Superior temporal gyrus (tissue), 1 donor: ENCODE measurements around the gene TMEM179B.

Experiments used
- DNase-seq: peaks from one replicate; pipeline ENCODE4 v3.0.0-alpha.2; 2016; ENCODE audit errors: extremely low spot score

Gene TMEM179B

GRCh38 chr11:62832336-62833234, 45.4 kb downstream of the TMEM179B start, which contains the start of gene TEX54:
Gene TEX54, minus strand, starts transcription at chr11:62832841.
- no peak for DNase-seq

DNA sequence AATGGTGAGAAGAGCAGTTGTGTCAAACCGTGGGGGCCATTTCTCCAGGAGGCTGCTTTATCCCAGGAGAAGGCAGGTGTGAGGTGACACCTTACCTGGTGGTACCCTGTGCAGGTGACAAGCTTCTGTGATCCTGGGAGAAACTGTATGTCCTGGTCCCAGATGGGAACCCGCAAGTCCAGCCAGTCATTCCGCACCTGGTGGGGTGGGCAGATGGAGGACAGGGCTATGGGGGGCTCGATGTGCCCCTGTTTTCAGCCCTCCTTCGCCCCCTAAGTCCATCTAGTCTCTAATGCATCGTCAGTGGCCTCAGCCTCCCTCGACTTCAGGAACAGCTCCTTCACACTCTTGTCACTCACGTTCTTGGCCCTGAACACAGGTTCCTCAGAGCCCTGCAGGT, 48.1 kb downstream of the TMEM179B start:
- no peak for DNase-seq

DNA sequence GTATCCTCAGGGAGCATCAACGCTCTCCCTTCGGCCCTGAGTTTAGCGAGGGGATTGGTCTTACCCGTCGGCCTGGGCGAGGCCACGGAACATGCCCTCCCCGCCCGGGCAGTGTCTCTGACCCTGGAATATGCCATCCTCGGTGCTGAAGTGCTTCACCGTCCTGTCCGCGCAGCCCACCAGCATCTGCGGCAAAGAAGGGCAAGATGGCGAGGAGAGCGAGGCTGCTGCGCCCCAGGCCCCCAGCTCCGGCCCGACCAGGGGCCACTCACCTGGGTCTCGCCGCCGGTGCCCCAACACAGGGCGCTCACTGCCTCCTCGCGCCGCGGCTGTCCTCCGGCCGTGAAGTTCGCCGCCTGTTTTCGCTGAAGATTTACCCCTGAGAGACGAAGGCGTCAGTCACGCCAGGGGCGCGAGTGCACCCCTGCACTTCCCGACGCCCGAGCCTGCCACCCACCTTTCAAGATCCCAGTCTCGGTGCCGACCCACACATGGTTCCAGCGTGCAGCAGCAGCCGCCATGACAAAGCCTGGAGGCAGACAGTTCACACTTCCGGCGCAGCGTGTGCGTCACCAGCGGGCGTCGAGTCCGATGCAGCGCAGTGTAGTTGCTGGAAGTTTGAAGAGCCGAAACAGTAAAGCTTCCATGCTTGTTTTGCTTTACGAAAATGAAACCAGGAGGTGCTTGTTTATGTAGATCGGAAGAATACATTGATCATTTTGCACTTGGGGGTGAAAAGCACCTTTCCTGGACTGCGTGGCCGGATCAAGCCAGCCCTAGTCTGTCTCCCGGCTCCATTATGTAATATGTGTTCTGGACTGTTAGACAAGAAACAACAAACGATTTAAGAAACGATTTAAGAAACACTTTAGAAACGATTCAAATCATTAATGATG, 52.1 kb downstream of the TMEM179B start, which contains the start of gene WDR74:
TSS of gene WDR74 (minus strand) at position 541 of the 896 bp plus-strand sequence. CDS start at position 521, 20 bp downstream.
- DNase-seq, result peak; percentile 99
